ENCODE measurements around the gene PLCH2. TPM values are rescaled to one million over a fixed set of nuclear protein-coding genes. Genes with fewer than 3 reads are reported as not detected.

Gene PLCH2
- total RNA-seq, 4 donors from 2014 or later: 0.29 to 2.2 (median 0.76) TPM

DNA sequence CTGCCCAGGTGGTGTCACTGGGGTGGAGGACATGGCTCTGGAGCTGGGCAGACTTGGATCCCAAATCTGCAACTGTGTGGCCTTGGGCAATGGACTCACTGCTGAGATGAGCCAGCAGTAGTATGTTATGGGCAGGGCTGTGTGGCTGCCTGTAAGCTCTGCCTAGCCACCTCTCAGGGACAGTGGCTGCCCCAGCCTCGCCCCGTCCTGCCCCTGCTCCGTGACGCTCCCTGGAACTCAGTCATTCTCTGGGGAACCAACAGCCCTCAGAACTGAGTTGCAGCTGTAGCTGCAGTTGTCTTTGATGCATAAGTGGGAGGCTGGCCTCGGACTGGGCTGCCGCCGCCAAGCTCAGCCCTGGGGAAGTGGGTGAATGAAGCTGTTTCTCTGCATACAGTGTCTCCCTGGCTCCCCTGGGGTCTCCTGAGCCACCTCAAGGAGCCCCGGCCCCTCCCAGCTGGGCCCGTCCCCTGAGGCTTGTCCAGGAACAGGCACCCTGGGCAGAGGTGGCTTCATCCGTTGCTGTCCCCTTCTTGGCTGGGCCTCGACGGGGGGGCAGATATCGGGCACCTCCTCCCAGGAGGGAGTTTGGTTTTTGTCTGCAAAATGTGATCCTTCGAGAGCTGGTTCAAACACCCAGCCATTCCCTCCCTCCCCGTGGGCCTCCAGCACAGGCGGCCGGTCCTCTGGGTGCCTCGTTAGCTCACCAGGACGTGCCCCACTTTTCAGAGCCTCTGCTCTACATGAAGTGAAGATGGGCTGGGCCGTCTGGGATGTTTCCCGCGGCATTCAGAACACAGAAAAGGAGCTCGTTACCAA is 26.2 kb upstream of the PLCH2 start:
- no peak for TF ChIP-seq POLR2A (IDR thresholded peaks at IDR 0.05)
- TF ChIP-seq, protein P1, sequence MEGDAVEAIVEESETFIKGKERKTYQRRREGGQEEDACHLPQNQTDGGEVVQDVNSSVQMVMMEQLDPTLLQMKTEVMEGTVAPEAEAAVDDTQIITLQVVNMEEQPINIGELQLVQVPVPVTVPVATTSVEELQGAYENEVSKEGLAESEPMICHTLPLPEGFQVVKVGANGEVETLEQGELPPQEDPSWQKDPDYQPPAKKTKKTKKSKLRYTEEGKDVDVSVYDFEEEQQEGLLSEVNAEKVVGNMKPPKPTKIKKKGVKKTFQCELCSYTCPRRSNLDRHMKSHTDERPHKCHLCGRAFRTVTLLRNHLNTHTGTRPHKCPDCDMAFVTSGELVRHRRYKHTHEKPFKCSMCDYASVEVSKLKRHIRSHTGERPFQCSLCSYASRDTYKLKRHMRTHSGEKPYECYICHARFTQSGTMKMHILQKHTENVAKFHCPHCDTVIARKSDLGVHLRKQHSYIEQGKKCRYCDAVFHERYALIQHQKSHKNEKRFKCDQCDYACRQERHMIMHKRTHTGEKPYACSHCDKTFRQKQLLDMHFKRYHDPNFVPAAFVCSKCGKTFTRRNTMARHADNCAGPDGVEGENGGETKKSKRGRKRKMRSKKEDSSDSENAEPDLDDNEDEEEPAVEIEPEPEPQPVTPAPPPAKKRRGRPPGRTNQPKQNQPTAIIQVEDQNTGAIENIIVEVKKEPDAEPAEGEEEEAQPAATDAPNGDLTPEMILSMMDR (IDR thresholded peaks at IDR 0.05): no peak
- Histone ChIP-seq H3K27me3 (no peaks in the 10 kb centered on the region), H3K27ac (no peak overlapping the region), H3K4me3 (replicated peaks in 1 of 3) (no peak overlapping the region), H3K9me3 (no peaks in the 10 kb centered on the region), H3K36me3 (no peaks in the 10 kb centered on the region), H3K4me1 (peaks cover 0 to 8% of the 10 kb centered on the region in 2 donors)
- no peak for DNase-seq
- 58 to 62% methylated on average over 16 to 21 of the region's 23 CpGs for WGBS, 2 donors
- intact Hi-C loops (cut with DNase I): no loop called here

DNA sequence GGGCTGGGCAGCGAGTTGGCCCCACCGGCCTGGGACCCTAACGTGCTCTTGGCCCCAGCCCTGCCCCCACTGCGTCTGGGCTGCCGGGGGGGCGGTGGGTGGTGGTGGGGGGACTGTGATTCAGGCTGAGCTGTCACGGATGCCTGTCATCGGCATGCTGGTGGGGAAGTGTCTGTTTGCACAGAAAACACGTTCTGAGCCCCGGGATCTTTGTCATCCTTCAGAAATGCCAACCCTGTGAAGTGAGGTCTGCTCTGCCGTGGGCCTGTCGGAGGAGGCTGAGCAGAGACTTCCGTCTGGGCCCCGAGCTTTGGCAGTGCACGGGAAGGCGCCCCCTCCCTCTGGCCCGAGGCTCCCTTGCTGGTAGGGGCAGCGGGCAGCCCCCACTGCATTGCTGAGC is 24.3 kb upstream of the PLCH2 start:
- Histone ChIP-seq H3K9me3 (no peaks in the 10 kb centered on the region), H3K4me3 (replicated peaks in 1 of 3) (no peak overlapping the region), H3K27me3 (no peaks in the 10 kb centered on the region), H3K27ac (no peak overlapping the region), H3K4me1 (peaks cover 0 to 8% of the 10 kb centered on the region in 2 donors), H3K36me3 (no peaks in the 10 kb centered on the region)
- 18% methylated on average over 15 of the region's 18 CpGs; no CpG with 5 or more reads in 1 of the 2 donors for WGBS, 2 donors
- no peak for DNase-seq
- TF ChIP-seq POLR2A (IDR thresholded peaks at IDR 0.05): no peak
- TF ChIP-seq, protein P1 (IDR thresholded peaks at IDR 0.05): no peak
- intact Hi-C loops (cut with DNase I): no loop called here

DNA sequence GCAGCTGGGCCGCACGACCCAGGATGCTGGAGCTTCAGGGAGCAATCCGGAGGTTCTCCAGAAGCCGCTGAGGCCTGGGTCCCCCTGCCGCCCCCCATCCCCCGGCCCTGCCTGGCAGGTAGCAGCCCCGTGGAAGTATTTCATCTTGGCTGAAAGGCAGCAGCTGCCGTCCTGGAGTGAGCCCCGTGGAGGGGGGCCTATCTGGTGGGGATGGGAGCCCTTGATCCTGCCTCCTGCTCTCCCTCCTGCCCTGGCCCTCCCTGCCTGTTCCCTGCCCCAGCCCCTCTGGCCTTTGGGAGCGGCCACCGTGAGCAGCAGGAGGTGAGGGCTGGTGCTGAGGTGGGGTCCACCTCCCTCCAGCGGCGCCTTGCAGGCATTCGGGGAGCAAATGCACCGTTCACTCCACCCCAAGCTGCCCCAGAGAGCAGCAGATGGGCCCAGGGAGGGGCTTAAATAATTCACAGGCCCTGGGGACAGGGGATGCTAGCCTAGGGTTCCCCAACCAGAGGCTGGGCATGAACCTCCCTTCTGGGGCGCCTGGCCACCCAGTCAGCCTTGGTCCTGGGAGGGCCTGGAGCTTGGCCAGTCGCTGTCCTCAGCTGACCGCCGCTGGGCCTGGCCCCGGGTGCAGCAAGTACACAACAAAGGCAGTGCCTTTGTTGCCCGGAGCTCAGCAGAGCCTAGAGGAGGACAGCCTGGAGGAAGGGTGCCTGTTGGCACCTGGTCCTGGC is 23.7 kb upstream of the PLCH2 start:
- H3K36me3 ChIP-seq: no peaks in the 10 kb centered on the region
- intact Hi-C loops (cut with DNase I): no loop called here
- TF ChIP-seq POLR2A (IDR thresholded peaks at IDR 0.05): no peak
- TF ChIP-seq, protein P1 (IDR thresholded peaks at IDR 0.05): no peak
- WGBS, 2 donors: 22 to 41% methylated on average over 8 to 9 of the region's 21 CpGs
- no peak overlapping the region for H3K27ac ChIP-seq
- H3K4me3 ChIP-seq (replicated peaks in 1 of 3): no peak overlapping the region
- no peaks in the 10 kb centered on the region for H3K27me3 ChIP-seq
- no peaks in the 10 kb centered on the region for H3K9me3 ChIP-seq
- H3K4me1 ChIP-seq: peaks cover 0 to 8% of the 10 kb centered on the region in 2 donors
- DNase-seq: no peak

DNA sequence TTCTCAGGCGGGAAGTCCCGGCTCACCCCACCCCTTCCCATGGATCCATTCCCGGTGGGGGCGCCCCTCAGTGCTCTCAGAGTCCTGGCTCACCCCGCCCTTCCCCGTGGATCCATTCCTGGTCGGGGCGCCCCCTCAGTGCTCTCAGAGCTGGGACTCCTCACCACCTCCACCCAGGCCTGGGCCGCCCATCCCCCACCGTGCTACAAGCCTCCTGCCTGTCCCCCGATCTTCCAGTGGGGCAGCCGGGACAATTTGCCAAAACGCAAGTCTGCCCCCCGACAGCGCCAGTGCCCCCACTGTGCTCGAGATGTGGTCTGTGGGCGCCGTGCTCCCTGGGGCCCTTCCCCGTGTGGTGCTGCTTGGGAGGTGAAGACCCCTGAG is 23.2 kb upstream of the PLCH2 start:
- H3K9me3 ChIP-seq: no peaks in the 10 kb centered on the region
- no peaks in the 10 kb centered on the region for H3K36me3 ChIP-seq
- H3K27me3 ChIP-seq: no peaks in the 10 kb centered on the region
- WGBS, 2 donors: 65 to 75% methylated on average over 8 to 12 of the region's 19 CpGs
- peaks cover 0 to 8% of the 10 kb centered on the region in 2 donors for H3K4me1 ChIP-seq
- H3K27ac ChIP-seq: no peak overlapping the region
- no peak for DNase-seq
- no peak overlapping the region for H3K4me3 ChIP-seq (replicated peaks in 1 of 3)
- intact Hi-C loops (cut with DNase I): no loop called here
- TF ChIP-seq POLR2A (IDR thresholded peaks at IDR 0.05): no peak
- TF ChIP-seq, protein P1 (IDR thresholded peaks at IDR 0.05): no peak

DNA sequence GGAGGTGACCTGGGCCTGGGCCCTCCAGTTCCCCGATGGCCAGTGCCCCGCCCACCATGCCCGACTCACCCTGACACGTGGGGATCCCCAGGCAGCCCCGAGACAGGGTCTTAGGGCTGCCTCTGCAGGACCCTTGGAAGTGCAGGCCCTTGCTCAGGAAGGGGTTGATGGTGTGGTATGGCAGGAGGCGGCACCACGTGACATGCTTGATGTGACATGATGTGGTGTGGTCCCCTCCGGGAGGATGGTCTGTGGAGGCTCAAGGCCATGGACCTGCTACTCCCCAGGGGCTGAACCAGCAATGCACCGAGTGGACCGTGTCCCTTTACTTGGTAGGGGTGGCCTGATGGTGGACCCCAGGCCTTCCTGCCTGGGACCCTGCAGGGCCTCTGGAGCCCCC is 21.9 kb upstream of the PLCH2 start:
- no peaks in the 10 kb centered on the region for H3K36me3 ChIP-seq
- WGBS, 2 donors: 73 to 90% methylated on average over 3 to 6 of the region's 10 CpGs
- no peak for DNase-seq
- H3K4me3 ChIP-seq (replicated peaks in 1 of 3): no peak overlapping the region
- H3K27me3 ChIP-seq: no peaks in the 10 kb centered on the region
- H3K27ac ChIP-seq: no peak overlapping the region
- H3K9me3 ChIP-seq: no peaks in the 10 kb centered on the region
- intact Hi-C loops (cut with DNase I): no loop called here
- TF ChIP-seq, protein P1 (IDR thresholded peaks at IDR 0.05): no peak
- TF ChIP-seq POLR2A (IDR thresholded peaks at IDR 0.05): no peak
- H3K4me1 ChIP-seq: peaks cover 0 to 8% of the 10 kb centered on the region in 2 donors
